ENCODE results near the gene CPNE1. TPM values are rescaled to one million over a fixed set of nuclear protein-coding genes. Genes with fewer than 3 reads are reported as not detected.

CPNE1 gene
- total and polyA plus RNA-seq, 12 donors: 25.8 to 114 (median 53.7) TPM

- DNase-seq (no peak), ATAC-seq (no peak)
- peaks cover 3 to 32% (median 26%) of the 10 kb centered on the region in 9 donors for H3K4me1 ChIP-seq
- no peaks in the 10 kb centered on the region for H3K9me3 ChIP-seq
- TF ChIP-seq CTCF (IDR thresholded peaks at IDR 0.05): no peak
- no peaks in the 10 kb centered on the region for H3K27me3 ChIP-seq
- H3K27ac ChIP-seq: no peak overlapping the region
- H3K36me3 ChIP-seq: peaks cover 0 to 36% (median 16%) of the 10 kb centered on the region in 9 donors
- no peak overlapping the region for H3K4me3 ChIP-seq
- intact Hi-C loops (cut with DNase I): loop anchor here in 5 of 10 donors (2.0 to 10.0 kb wide), 4 partner anchors 49 to 201 kb away; partner anchors contain the start of genes ERGIC3 (in 1 of the 5) and SPAG4 (in 1 of the 5)
- 98% methylated on average over 17 of the region's 17 CpGs for WGBS, 2 donors
Observed at GRCh38 chr20:35665949-35666288, 1.2 kb upstream of the CPNE1 start.

GRCh38 chr20:35663516-35664465 is 909 bp downstream of the CPNE1 start:
- ATAC-seq (peak; percentile 2 to 45 (median 32)), DNase-seq (peak in 1 of 2 donors; percentile 36)
- Histone ChIP-seq H3K27me3 (no peaks in the 10 kb centered on the region), H3K4me1 (peaks cover 3 to 54% (median 43%) of the 10 kb centered on the region in 9 donors), H3K9me3 (no peaks in the 10 kb centered on the region), H3K36me3 (peaks cover 0 to 15% (median 4%) of the 10 kb centered on the region in 9 donors), H3K27ac (peak overlapping the region; percentile 90 to 100 (median 97)), H3K4me3 (peak overlapping the region; percentile 68 to 96 (median 79))
- intact Hi-C loops (cut with DNase I): loop anchor here in 8 of 10 donors (2.0 to 10.0 kb wide), 6 partner anchors 46 to 199 kb away; partner anchors contain the start of genes SPAG4 (in 6 of the 8) and ERGIC3 (in 2 of the 8)
- no peak for TF ChIP-seq CTCF (IDR thresholded peaks at IDR 0.05)
- 0 to 1% methylated on average over 28 of the region's 28 CpGs for whole genome bisulfite sequencing, 2 donors

GRCh38 chr20:35662551-35662950 is 2.1 kb downstream of the CPNE1 start:
- no peak for DNase-seq
- Histone ChIP-seq H3K36me3 (peaks cover 0 to 4% (median 0%) of the 10 kb centered on the region in 9 donors), H3K4me1 (peaks cover 3 to 65% (median 53%) of the 10 kb centered on the region in 9 donors), H3K27me3 (no peaks in the 10 kb centered on the region), H3K4me3 (peak overlapping the region in 7 of 10 donors; percentile 68 to 96 (median 81)), H3K9me3 (no peaks in the 10 kb centered on the region), H3K27ac (peak overlapping the region in 1 of 10 donors; percentile 97)
- WGBS, 2 donors: 24 to 35% methylated on average over 2 of the region's 2 CpGs
- ATAC-seq: no peak
- intact Hi-C loops (cut with DNase I): loop anchor here in 6 of 10 donors (5.0 to 10.0 kb wide), 5 partner anchors 45 to 198 kb away; partner anchors contain the start of genes SPAG4 (in 6 of the 6) and ERGIC3 (in 2 of the 6)
- TF ChIP-seq CTCF (IDR thresholded peaks at IDR 0.05): no peak

GRCh38 chr20:35661908-35662307 is 2.8 kb downstream of the CPNE1 start:
- Histone ChIP-seq H3K27me3 (no peaks in the 10 kb centered on the region), H3K4me3 (peak overlapping the region in 6 of 10 donors; percentile 68 to 96 (median 81)), H3K36me3 (peaks cover 0 to 10% (median 0%) of the 10 kb centered on the region in 9 donors), H3K27ac (peak overlapping the region in 2 of 10 donors; percentile 2 to 5), H3K4me1 (peaks cover 3 to 71% (median 59%) of the 10 kb centered on the region in 9 donors), H3K9me3 (no peaks in the 10 kb centered on the region)
- ATAC-seq: no peak
- DNase-seq: no peak
- intact Hi-C loops (cut with DNase I): loop anchor here in 6 of 10 donors (5.0 to 10.0 kb wide), 5 partner anchors 45 to 197 kb away; partner anchors contain the start of genes SPAG4 (in 6 of the 6) and ERGIC3 (in 2 of the 6)
- 37% methylated on average over 3 of the region's 3 CpGs for WGBS, 2 donors
- TF ChIP-seq CTCF (IDR thresholded peaks at IDR 0.05): no peak
